Testis (tissue), 2 donors: ENCODE data around the gene SLIT3.

Source experiments
- POLR2A ChIP-seq: fragments of 450-650 bp; IDR thresholded peaks from one replicate; pipeline ENCODE4 v1.6.1; 2017; ENCODE audit warnings: antibody characterized with exemption, mild to moderate bottlenecking, moderate library complexity
- TF ChIP-seq, protein P1 (sequence below), 3 experiments: fragments of 450-650 bp in 2 of 3; fragments of 200-600 bp in 1 of 3; sonication (generic) in 1 of 3; IDR thresholded peaks; one replicate each; pipeline ENCODE4 v1.5.1; 2016 to 2019; ENCODE audit warnings: antibody characterized with exemption in 3 of 3, mild to moderate bottlenecking in 2 of 3, moderate library complexity in 1 of 3

GRCh38 chr5:169176709-169177694 lies 123.9 kb downstream of the SLIT3 start:
- TF ChIP-seq, protein P1, sequence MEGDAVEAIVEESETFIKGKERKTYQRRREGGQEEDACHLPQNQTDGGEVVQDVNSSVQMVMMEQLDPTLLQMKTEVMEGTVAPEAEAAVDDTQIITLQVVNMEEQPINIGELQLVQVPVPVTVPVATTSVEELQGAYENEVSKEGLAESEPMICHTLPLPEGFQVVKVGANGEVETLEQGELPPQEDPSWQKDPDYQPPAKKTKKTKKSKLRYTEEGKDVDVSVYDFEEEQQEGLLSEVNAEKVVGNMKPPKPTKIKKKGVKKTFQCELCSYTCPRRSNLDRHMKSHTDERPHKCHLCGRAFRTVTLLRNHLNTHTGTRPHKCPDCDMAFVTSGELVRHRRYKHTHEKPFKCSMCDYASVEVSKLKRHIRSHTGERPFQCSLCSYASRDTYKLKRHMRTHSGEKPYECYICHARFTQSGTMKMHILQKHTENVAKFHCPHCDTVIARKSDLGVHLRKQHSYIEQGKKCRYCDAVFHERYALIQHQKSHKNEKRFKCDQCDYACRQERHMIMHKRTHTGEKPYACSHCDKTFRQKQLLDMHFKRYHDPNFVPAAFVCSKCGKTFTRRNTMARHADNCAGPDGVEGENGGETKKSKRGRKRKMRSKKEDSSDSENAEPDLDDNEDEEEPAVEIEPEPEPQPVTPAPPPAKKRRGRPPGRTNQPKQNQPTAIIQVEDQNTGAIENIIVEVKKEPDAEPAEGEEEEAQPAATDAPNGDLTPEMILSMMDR (IDR thresholded peaks at IDR 0.05), result no peak
- TF ChIP-seq POLR2A, result no peak
